OCI-LY1 (cell line): Measurements from ENCODE around the gene ARHGEF4.

Experiments
- H2AFZ ChIP-seq: fragments of 200-600 bp; sonication (generic), shearing (Covaris generic); 2 replicates; pipeline ENCODE4 v1.6.0; 2014; ENCODE audit warnings: antibody characterized with exemption, mild to moderate bottlenecking, low read length
- H3F3A ChIP-seq: fragments of 200-600 bp; sonication (generic), shearing (Covaris generic); 2 replicates; pipeline ENCODE4 v1.6.0; 2014; ENCODE audit warnings: mild to moderate bottlenecking, antibody characterized with exemption, low read length, moderate library complexity; ENCODE audit not compliant: insufficient read depth
- H3K27ac ChIP-seq: fragments of 200-600 bp; sonication (generic); 2 replicates; pipeline ENCODE4 v1.5.1; 2014; ENCODE audit warnings: low read length, mixed run types, mild to moderate bottlenecking, low read depth; ENCODE audit not compliant: poor library complexity, severe bottlenecking
- H3K27me3 ChIP-seq: fragments of 200-600 bp; sonication (generic); 2 replicates; pipeline ENCODE4 v1.6.0; 2014; ENCODE audit warnings: antibody characterized with exemption, mild to moderate bottlenecking, low read length, moderate library complexity; ENCODE audit not compliant: insufficient read depth
- H3K36me3 ChIP-seq: fragments of 200-600 bp; sonication (generic); 2 replicates; pipeline ENCODE4 v1.6.1; 2014; ENCODE audit warnings: mild to moderate bottlenecking, antibody characterized with exemption, low read length, moderate library complexity, mixed read lengths; ENCODE audit not compliant: insufficient read depth
- H3K4me1 ChIP-seq: fragments of 200-600 bp; sonication (generic); 2 replicates; pipeline ENCODE4 v1.5.1; 2014; ENCODE audit warnings: mild to moderate bottlenecking, low read length, moderate library complexity; ENCODE audit not compliant: insufficient read depth, severe bottlenecking
- H3K4me2 ChIP-seq: fragments of 200-600 bp; sonication (generic), shearing (Covaris generic); 2 replicates; pipeline ENCODE4 v1.6.1; 2014; ENCODE audit warnings: low read length
- H3K4me3 ChIP-seq: fragments of 200-600 bp; sonication (generic); 2 replicates; pipeline ENCODE4 v1.5.1; 2014; ENCODE audit warnings: low read length, low read depth, mild to moderate bottlenecking, mixed read lengths; ENCODE audit not compliant: poor library complexity, severe bottlenecking
- H3K79me2 ChIP-seq: fragments of 200-600 bp; shearing (Covaris generic); 2 replicates; pipeline ENCODE4 v1.6.1; 2016; ENCODE audit warnings: mixed run types, low read length, mixed read lengths; ENCODE audit not compliant: insufficient read depth
- H3K9ac ChIP-seq: fragments of 200-600 bp; sonication (generic), shearing (Covaris generic); 2 replicates; pipeline ENCODE4 v1.6.1; 2014; ENCODE audit warnings: mild to moderate bottlenecking, low read length, mixed read lengths
- H3K9me2 ChIP-seq: fragments of 200-600 bp; sonication (generic), shearing (Covaris generic); 2 replicates; pipeline ENCODE4 v1.6.1; 2014; ENCODE audit warnings: low read depth, mild to moderate bottlenecking, low read length, mixed read lengths
- H3K9me3 ChIP-seq: fragments of 200-600 bp; shearing (Covaris generic); 2 replicates; pipeline ENCODE4 v1.6.1; 2014; ENCODE audit warnings: low read length, mixed read lengths
- H4K20me1 ChIP-seq: fragments of 200-600 bp; sonication (generic), shearing (Covaris generic); 2 replicates; pipeline ENCODE4 v1.6.0; 2016; ENCODE audit warnings: mild to moderate bottlenecking, low read length; ENCODE audit not compliant: insufficient read depth
- CTCF ChIP-seq: fragments of 200-600 bp; sonication (generic), shearing (Covaris generic); IDR thresholded peaks from 2 replicates; pipeline ENCODE4 v1.5.1; 2017; ENCODE audit warnings: mild to moderate bottlenecking, antibody characterized with exemption, low read length, moderate library complexity, mixed read lengths
- EZH2 ChIP-seq: fragments of 200-600 bp; sonication (generic), shearing (Covaris generic); IDR thresholded peaks from 2 replicates; pipeline ENCODE4 v1.8.0; 2017; ENCODE audit warnings: borderline replicate concordance, mixed run types, mild to moderate bottlenecking, antibody characterized with exemption, low read length, moderate library complexity, mixed read lengths

Gene ARHGEF4

DNA sequence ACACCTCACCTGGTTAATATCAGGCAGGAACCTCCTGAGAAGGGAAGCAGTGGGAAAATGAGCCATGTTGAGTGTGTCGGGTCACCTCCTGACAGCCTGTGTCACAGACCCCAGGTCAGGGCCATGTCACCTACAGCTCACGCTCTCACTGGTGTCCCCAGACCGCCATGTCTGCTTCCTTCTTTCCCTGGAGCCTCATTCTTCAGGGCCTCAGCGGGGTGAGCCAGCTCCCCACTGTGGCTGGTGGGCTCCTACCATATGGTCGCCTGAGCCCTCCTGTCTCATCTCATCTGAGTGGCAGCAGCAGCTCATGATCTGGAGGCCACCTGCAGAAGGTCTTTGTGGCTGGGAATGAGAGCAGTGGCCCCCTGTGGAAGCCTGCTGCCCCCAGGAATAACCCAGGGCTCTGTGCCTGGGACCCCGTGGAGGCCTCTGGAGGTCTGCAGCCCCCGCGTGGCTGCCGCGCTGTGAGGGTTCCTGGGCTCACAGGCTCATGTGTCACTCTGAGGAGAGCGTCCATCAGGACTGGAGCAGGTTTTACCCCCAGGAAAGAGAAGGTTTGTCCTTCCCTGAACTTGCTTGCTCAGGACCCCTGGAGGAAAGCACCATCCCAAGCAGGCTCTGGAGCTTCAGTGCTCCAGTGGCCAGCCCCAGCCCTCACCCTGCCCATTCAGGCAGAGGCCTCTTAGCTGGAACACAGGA, 200.1 kb downstream of the ARHGEF4 start:
- Histone ChIP-seq H3K36me3 (no peaks in the 10 kb centered on the region), H2AFZ (no peak overlapping the region), H3F3A (no peaks in the 10 kb centered on the region), H4K20me1 (no peaks in the 10 kb centered on the region), H3K27ac (no peak overlapping the region), H3K79me2 (no peaks in the 10 kb centered on the region), H3K9me3 (no peaks in the 10 kb centered on the region), H3K9me2 (no peaks in the 10 kb centered on the region), H3K27me3 (no peaks in the 10 kb centered on the region), H3K4me1 (no peaks in the 10 kb centered on the region), H3K4me2 (no peak overlapping the region), H3K9ac (no peak overlapping the region), H3K4me3 (no peak overlapping the region)
- TF ChIP-seq EZH2 (no peak), CTCF (no peak)

DNA sequence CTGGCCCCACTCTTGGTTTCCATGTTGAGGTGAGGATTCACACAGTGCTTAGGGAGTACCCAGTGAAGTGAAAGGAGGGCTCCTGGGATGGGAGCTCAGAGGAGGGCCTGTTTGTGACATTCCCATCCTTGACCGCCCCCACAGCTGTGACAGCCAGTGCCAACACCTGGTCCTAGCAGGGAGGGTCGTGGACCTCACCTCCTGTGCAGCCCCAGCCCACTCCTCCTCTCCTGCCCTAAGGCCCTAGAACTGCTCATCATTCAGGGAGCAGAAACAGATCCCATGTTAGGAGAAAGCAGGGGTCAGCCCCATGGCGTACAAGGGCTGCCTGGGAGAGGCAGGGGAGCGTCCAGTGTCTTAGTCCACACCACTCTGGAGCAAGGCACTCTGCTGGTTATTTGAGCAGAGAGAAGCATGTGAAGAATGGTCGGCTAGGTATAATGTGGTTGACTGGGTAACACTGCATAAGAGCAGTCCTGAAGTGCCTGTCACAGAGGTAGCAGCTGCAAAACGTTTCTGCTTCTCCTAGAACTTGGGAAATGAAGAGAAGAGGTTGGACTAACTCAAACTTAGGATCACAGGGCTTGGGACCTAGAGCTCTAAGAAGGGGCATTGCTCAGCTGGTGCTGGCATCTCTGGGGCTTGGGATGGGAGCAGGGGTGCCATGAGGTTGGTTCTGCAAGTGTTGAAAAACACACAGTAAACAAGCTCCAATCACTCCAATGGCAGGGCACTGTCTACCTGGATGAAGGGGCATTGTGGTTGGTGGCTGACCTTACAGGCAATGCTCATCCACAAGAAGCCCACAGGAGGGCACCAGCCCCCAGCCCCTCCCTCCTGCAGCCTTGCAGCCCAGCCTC, 200.9 kb downstream of the ARHGEF4 start:
- H3K9ac ChIP-seq = no peak overlapping the region
- no peaks in the 10 kb centered on the region for H3K4me1 ChIP-seq
- no peaks in the 10 kb centered on the region for H3F3A ChIP-seq
- TF ChIP-seq CTCF (no peak), EZH2 (no peak)
- no peaks in the 10 kb centered on the region for H3K27me3 ChIP-seq
- H3K9me2 ChIP-seq = no peaks in the 10 kb centered on the region
- no peak overlapping the region for H3K27ac ChIP-seq
- H3K9me3 ChIP-seq = no peaks in the 10 kb centered on the region
- H3K4me3 ChIP-seq = no peak overlapping the region
- no peaks in the 10 kb centered on the region for H3K36me3 ChIP-seq
- no peak overlapping the region for H2AFZ ChIP-seq
- H4K20me1 ChIP-seq = no peaks in the 10 kb centered on the region
- H3K4me2 ChIP-seq = no peak overlapping the region
- H3K79me2 ChIP-seq = no peaks in the 10 kb centered on the region

DNA sequence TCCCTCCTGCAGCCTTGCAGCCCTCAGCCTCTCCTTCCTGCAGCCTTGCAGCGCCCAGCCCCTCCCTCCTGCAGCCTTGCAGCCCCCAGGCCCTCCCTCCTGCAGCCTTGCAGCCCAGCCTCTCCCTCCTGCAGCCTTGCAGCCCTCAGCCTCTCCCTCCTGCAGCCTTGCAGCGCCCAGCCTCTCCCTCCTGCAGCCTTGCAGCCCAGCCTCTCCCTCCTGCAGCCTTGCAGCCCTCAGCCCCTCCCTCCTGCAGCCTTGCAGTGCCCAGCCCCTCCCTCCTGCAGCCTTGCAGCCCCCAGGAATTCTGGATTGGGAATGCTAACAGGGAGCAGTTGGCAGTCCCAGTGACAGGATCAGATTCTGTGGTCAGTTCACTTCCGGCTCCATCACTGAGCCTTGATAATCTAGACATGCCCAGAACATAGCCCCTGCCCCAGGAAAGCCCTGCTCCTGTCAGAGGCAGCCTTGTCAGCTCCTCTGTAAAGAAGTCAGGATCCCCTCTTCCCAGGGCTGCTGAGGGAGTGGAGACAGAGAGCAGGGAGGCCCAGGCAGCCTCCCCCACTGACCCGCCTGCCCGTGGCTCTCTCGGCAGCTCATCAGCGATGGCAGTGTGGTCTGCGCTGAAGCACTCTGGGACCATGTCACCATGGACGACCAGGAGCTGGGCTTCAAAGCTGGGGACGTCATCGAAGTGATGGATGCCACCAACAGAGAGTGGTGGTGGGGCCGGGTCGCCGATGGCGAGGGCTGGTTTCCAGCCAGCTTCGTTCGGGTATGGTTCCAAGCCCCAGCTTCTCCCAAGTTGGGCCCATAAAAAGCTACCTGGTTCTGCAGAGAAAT, 201.8 kb downstream of the ARHGEF4 start:
- Histone ChIP-seq H3K36me3 (no peaks in the 10 kb centered on the region), H3K4me1 (no peaks in the 10 kb centered on the region), H3K9me3 (no peaks in the 10 kb centered on the region), H3K4me3 (no peak overlapping the region), H3K4me2 (no peak overlapping the region), H4K20me1 (no peaks in the 10 kb centered on the region), H3K9me2 (no peaks in the 10 kb centered on the region), H2AFZ (no peak overlapping the region), H3K27me3 (no peaks in the 10 kb centered on the region), H3F3A (no peaks in the 10 kb centered on the region), H3K9ac (no peak overlapping the region), H3K79me2 (no peaks in the 10 kb centered on the region), H3K27ac (no peak overlapping the region)
- no peak for TF ChIP-seq CTCF
- no peak for TF ChIP-seq EZH2
